ENCODE results near the gene ITGA1. TPM values are rescaled to one million over a fixed set of nuclear protein-coding genes. Genes with fewer than 3 reads are reported as not detected.

Gene ITGA1
- total and polyA plus RNA-seq, 2 of the 13 experiments (the other 11 are each of a cell fraction or from before 2014, with no cell fraction given): 23.1 to 28.6 TPM

DNA sequence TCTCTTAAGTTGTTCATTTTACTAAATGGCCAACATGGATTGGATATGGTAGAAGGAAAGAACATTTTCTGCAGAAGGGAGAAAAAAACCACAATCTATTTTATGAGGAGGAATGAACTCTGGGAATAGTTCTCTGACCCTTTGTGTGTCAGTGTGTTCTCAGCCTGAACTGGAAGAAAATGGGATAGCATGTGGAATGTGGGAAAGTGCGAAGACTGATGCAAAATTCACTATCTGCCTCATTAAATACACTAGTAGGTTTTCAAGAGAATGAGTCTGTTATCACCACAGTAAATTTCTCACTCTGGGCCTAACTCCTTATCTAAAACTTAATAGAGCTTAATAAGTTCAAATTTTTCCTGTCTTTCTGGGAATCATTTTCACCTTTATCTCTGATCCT, 22.7 kb downstream of the ITGA1 start:
- Histone ChIP-seq H3K27me3 (ENCODE audit: control insufficient read depth in 1 of 2, insufficient read depth in 2 of 2, low read length in 2 of 2) (no peaks in the 10 kb centered on the region), H3K4me1 (ENCODE audit: insufficient read depth, low read length) (peaks cover 43% of the 10 kb centered on the region), H2AFZ (ENCODE audit: low read length) (no peak overlapping the region), H3K9ac (ENCODE audit: insufficient read depth, low read depth, low read length) (no peak overlapping the region), H3K79me2 (ENCODE audit: insufficient read depth, low read length) (peaks cover 20% of the 10 kb centered on the region), H4K20me1 (ENCODE audit: insufficient read depth, low read length) (no peaks in the 10 kb centered on the region), H3K27ac (ENCODE audit: extremely low read length, insufficient read depth, low read length) (no peak overlapping the region), H3K36me3 (replicated peaks in 1 of 2; ENCODE audit: control insufficient read depth in 1 of 2, insufficient read depth in 2 of 2, low read length in 2 of 2) (peaks cover 0 to 5% of the 10 kb centered on the region in 2 experiments; a peak in 1 of 5 replicates), H3K4me2 (ENCODE audit: low read depth, low read length) (no peak overlapping the region), H3K9me3 (ENCODE audit: low read length) (no peaks in the 10 kb centered on the region), H3K4me3 (replicated peaks in 1 of 3; ENCODE audit: insufficient read depth in 1 of 3, low read depth in 2 of 3, low read length in 3 of 3) (no peak overlapping the region)
- CTCF ChIA-PET (ENCODE audit: low intra/inter-chr PET ratio, low total read pairs): no interaction called here
- BruUV-seq (replicated peaks): no TSS peak
- TF ChIP-seq, protein P1, sequence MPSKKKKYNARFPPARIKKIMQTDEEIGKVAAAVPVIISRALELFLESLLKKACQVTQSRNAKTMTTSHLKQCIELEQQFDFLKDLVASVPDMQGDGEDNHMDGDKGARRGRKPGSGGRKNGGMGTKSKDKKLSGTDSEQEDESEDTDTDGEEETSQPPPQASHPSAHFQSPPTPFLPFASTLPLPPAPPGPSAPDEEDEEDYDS (CRISPR knock-in tag; IDR thresholded peaks at IDR 0.05): no peak
- TF ChIP-seq ARID2 (CRISPR knock-in tag; IDR thresholded peaks at IDR 0.05; ENCODE audit: borderline replicate concordance) (no peak), RFX1 (IDR thresholded peaks at IDR 0.05) (no peak)
- TF ChIP-seq, protein P2, sequence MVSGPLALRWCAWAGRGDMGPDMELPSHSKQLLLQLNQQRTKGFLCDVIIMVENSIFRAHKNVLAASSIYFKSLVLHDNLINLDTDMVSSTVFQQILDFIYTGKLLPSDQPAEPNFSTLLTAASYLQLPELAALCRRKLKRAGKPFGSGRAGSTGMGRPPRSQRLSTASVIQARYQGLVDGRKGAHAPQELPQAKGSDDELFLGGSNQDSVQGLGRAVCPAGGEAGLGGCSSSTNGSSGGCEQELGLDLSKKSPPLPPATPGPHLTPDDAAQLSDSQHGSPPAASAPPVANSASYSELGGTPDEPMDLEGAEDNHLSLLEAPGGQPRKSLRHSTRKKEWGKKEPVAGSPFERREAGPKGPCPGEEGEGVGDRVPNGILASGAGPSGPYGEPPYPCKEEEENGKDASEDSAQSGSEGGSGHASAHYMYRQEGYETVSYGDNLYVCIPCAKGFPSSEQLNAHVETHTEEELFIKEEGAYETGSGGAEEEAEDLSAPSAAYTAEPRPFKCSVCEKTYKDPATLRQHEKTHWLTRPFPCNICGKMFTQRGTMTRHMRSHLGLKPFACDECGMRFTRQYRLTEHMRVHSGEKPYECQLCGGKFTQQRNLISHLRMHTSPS (CRISPR knock-in tag; IDR thresholded peaks at IDR 0.05; ENCODE audit: low read depth): no peak
- WGBS (ENCODE audit: low lambda C conversion rate): 96% methylated on average over 1 of the region's 1 CpG
- DNase-seq (ENCODE audit: low spot score): no peak
- POLR2A ChIA-PET: no interaction called here
- in situ Hi-C loops (cut with HindIII; ENCODE audit: extremely low pct_ligation_motif_present, low pct_unique_long_range_greater_than_20kb) (no loop called here), intact Hi-C loops (cut with micrococcal nuclease; ENCODE audit: unreplicated experiment) (no loop called here)
- FAIRE-seq: no peak
- no peak for ATAC-seq

DNA sequence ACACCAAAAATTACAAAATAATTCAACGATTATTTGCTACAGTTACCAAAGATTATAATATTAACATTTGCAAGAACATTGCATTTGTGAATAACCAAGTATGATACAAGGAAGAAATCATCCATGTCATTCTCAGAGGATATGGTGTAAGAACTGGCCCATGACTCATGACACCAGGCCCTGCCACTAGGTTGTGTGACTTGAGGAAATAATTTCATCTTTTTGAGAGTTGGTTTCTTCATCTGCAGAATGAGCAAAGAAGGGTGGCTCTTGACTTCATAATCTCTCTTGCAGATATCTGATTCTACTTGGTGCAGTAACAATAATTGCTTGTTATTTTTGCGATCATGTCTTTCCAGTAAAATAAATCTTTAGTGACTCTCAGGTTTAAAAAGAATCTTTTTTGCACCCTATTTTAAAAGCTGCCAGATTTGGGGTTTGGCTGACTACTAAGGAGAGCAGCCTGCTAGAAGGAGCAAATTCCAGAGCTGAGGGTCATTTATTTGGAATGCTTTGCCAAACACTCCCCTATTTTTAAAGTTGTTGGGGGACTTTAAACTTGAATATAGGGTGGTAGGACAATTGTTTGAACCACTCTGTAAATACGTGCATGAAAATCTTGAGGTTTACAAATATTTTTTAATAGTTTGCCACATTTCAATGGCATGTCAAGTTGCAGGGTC, 23.5 kb downstream of the ITGA1 start:
- no peak overlapping the region for H3K4me2 ChIP-seq (ENCODE audit: low read depth, low read length)
- no peak overlapping the region for H3K4me3 ChIP-seq (replicated peaks in 1 of 3; ENCODE audit: insufficient read depth in 1 of 3, low read depth in 2 of 3, low read length in 3 of 3)
- no peaks in the 10 kb centered on the region for H3K27me3 ChIP-seq (ENCODE audit: control insufficient read depth in 1 of 2, insufficient read depth in 2 of 2, low read length in 2 of 2)
- DNase-seq (ENCODE audit: low spot score): no peak
- intact Hi-C loops (cut with micrococcal nuclease; ENCODE audit: unreplicated experiment) (no loop called here), in situ Hi-C loops (cut with HindIII; ENCODE audit: extremely low pct_ligation_motif_present, low pct_unique_long_range_greater_than_20kb) (no loop called here)
- CTCF ChIA-PET (ENCODE audit: low intra/inter-chr PET ratio, low total read pairs): no interaction called here
- no peak for FAIRE-seq
- peaks cover 12% of the 10 kb centered on the region for H3K79me2 ChIP-seq (ENCODE audit: insufficient read depth, low read length)
- peaks cover 43% of the 10 kb centered on the region for H3K4me1 ChIP-seq (ENCODE audit: insufficient read depth, low read length)
- 82% methylated on average over 3 of the region's 3 CpGs for WGBS (ENCODE audit: low lambda C conversion rate)
- no peak for ATAC-seq
- H3K27ac ChIP-seq (ENCODE audit: extremely low read length, insufficient read depth, low read length): no peak overlapping the region
- no peak overlapping the region for H2AFZ ChIP-seq (ENCODE audit: low read length)
- H3K9ac ChIP-seq (ENCODE audit: insufficient read depth, low read depth, low read length): no peak overlapping the region
- no TSS peak for BruUV-seq (replicated peaks)
- H4K20me1 ChIP-seq (ENCODE audit: insufficient read depth, low read length): no peaks in the 10 kb centered on the region
- no peaks in the 10 kb centered on the region for H3K9me3 ChIP-seq (ENCODE audit: low read length)
- no peaks in the 10 kb centered on the region; a peak in 1 of 5 replicates for H3K36me3 ChIP-seq (replicated peaks in 1 of 2; ENCODE audit: control insufficient read depth in 1 of 2, insufficient read depth in 2 of 2, low read length in 2 of 2)
- POLR2A ChIA-PET: interaction anchor here (1.4 kb wide), 1 partner anchor 12 kb away, joined by 3 read pairs; no protein-coding TSS in a partner anchor
- TF ChIP-seq ZNF598 (CRISPR knock-in tag; IDR thresholded peaks at IDR 0.05; ENCODE audit: borderline replicate concordance) (no peak), RARG (CRISPR knock-in tag; IDR thresholded peaks at IDR 0.05; ENCODE audit: low read depth) (no peak), IKZF4 (CRISPR knock-in tag; IDR thresholded peaks at IDR 0.05; ENCODE audit: borderline replicate concordance, low read depth, not compliant biosample characterization) (no peak), FOSL2 (CRISPR knock-in tag; IDR thresholded peaks at IDR 0.05) (0 out of 2 replicates have a peak, but pooled peaks have one; percentile 22), RXRB (CRISPR knock-in tag; IDR thresholded peaks at IDR 0.05; ENCODE audit: borderline replicate concordance) (no peak), HCFC1 (IDR thresholded peaks at IDR 0.05; ENCODE audit: low read depth, low read length) (no peak)

Data from HepG2 (cell line).